HL-60 (cell line): ENCODE results near the gene STRADB.

Experiments used
- DNase-seq, 2 experiments: peaks; one replicate each; pipeline ENCODE4 v3.0.0-alpha.2; 2010 to 2020; ENCODE audit warnings: low read depth in 1 of 2, low spot score in 1 of 2
- H3K27ac ChIP-seq: fragments of 250-450 bp; sonication (Bioruptor Pico); replicated peaks from 2 replicates; pipeline ENCODE4 v1.5.1; 2020; ENCODE audit warnings: mild to moderate bottlenecking, moderate library complexity
- H3K27me3 ChIP-seq: fragments of 250-450 bp; sonication (Bioruptor Pico); 2 replicates; pipeline ENCODE4 v1.5.1; 2021; ENCODE audit warnings: mild to moderate bottlenecking, moderate library complexity; ENCODE audit not compliant: insufficient read depth, poor library complexity, severe bottlenecking
- H3K4me3 ChIP-seq: replicated peaks from 2 replicates; pipeline ENCODE4 v1.5.1; 2011; ENCODE audit warnings: mild to moderate bottlenecking, control low read depth, low read length; ENCODE audit not compliant: insufficient read depth
- CTCF ChIP-seq: IDR thresholded peaks from one replicate; pipeline ENCODE4 v1.5.1; 2011; ENCODE audit warnings: low read length, control low read depth, inconsistent platforms; ENCODE audit not compliant: insufficient read depth
- GABPA ChIP-seq: IDR thresholded peaks from 2 replicates; pipeline ENCODE4 v1.6.1; 2012; ENCODE audit warnings: low read depth
- POLR2AphosphoS5 ChIP-seq: IDR thresholded peaks from 2 replicates; pipeline ENCODE4 v1.6.1; 2012; ENCODE audit warnings: low read depth
- REST ChIP-seq: IDR thresholded peaks from 2 replicates; pipeline ENCODE4 v1.6.1; 2012; ENCODE audit warnings: low read depth; ENCODE audit not compliant: insufficient replicate concordance
- SPI1 ChIP-seq: IDR thresholded peaks from 2 replicates; pipeline ENCODE4 v1.6.1; 2012; ENCODE audit warnings: low read depth, mild to moderate bottlenecking, borderline replicate concordance

STRADB gene

GRCh38 chr2:201447086-201447485, 4.5 kb upstream of the STRADB start:
- Histone ChIP-seq H3K4me3 (no peak overlapping the region), H3K27ac (no peak overlapping the region), H3K27me3 (no peaks in the 10 kb centered on the region)
- no peak for TF ChIP-seq POLR2AphosphoS5
- no peak for TF ChIP-seq SPI1
- no peak for TF ChIP-seq CTCF
- TF ChIP-seq REST: no peak
- TF ChIP-seq GABPA: no peak
- no peak for DNase-seq

GRCh38 chr2:201448061-201448460, 3.5 kb upstream of the STRADB start:
- Histone ChIP-seq H3K27ac (no peak overlapping the region), H3K4me3 (no peak overlapping the region), H3K27me3 (no peaks in the 10 kb centered on the region)
- TF ChIP-seq POLR2AphosphoS5 (no peak), GABPA (no peak), SPI1 (no peak), CTCF (no peak), REST (no peak)
- DNase-seq: no peak

- TF ChIP-seq GABPA: no peak
- no peak for TF ChIP-seq REST
- TF ChIP-seq CTCF: no peak
- no peak for TF ChIP-seq POLR2AphosphoS5
- no peak for TF ChIP-seq SPI1
- no peak overlapping the region for H3K27ac ChIP-seq
- DNase-seq: no peak
- H3K27me3 ChIP-seq: no peaks in the 10 kb centered on the region
- H3K4me3 ChIP-seq: no peak overlapping the region
Measured at GRCh38 chr2:201448701-201449100, 2.8 kb upstream of the STRADB start.
